Heart left ventricle (tissue), 16 donors: ENCODE measurements around the gene SLC5A9. TPM values are rescaled to one million over a fixed set of nuclear protein-coding genes. Genes with fewer than 3 reads are reported as not detected.

Experiments
- ATAC-seq, 4 donors: fragments of 200-7000 bp; cut with Tn5 transposase; one replicate each; pipeline ENCODE4 v1.9.1; 2020 to 2022; ENCODE audit warnings: moderate library complexity in 4 of 4, mild to moderate bottlenecking in 3 of 4, moderate number of reproducible peaks in 1 of 4
- DNase-seq, 5 donors: peaks; one replicate each; pipeline ENCODE4 v3.0.0-alpha.2; 2020
- H3K27ac ChIP-seq, 12 donors: fragments of 200-600 bp; sonication (generic) in 4 of 12; one replicate each; pipeline versions ENCODE4 v1.5.0 to v1.8.0; 2016 to 2022; ENCODE audit warnings: mild to moderate bottlenecking in 2 of 12
- H3K27me3 ChIP-seq, 9 donors: fragments of 200-600 bp; sonication (generic) in 2 of 9; one replicate each; pipeline versions ENCODE4 v1.5.1 to v1.8.0; 2016 to 2022; ENCODE audit warnings: mild to moderate bottlenecking in 3 of 9
- H3K36me3 ChIP-seq, 9 donors: fragments of 200-600 bp; sonication (generic) in 2 of 9; one replicate each; pipeline versions ENCODE4 v1.5.0 to v1.8.0; 2018 to 2022; ENCODE audit warnings: mild to moderate bottlenecking in 2 of 9
- H3K4me1 ChIP-seq, 12 donors: fragments of 200-600 bp; sonication (generic) in 4 of 12; one replicate each; pipeline versions ENCODE4 v1.5.0 to v1.8.0; 2016 to 2022; ENCODE audit warnings: mild to moderate bottlenecking in 3 of 12
- H3K4me3 ChIP-seq, 12 donors: fragments of 200-600 bp; sonication (generic) in 4 of 12; one replicate each; pipeline versions ENCODE4 v1.5.0 to v1.8.0; 2017 to 2022; ENCODE audit warnings: mild to moderate bottlenecking in 9 of 12, moderate library complexity in 4 of 12
- H3K9me3 ChIP-seq, 12 donors: fragments of 200-600 bp; sonication (generic) in 4 of 12; one replicate each; pipeline versions ENCODE4 v1.5.0 to v1.8.0; 2016 to 2022; ENCODE audit warnings: mild to moderate bottlenecking in 1 of 12
- POLR2A ChIP-seq, 2 donors: fragments of 450-650 bp; IDR thresholded peaks; one replicate each; pipeline ENCODE4 v1.6.1; 2017; ENCODE audit warnings: antibody characterized with exemption in 2 of 2, mild to moderate bottlenecking in 2 of 2, moderate library complexity in 2 of 2
- WGBS, 4 donors: extraction: QIAGEN DNeasy Blood & Tissue Kit in 2 of 4; methylation state at CpG; one replicate each; pipeline versions ENCODE4 v1.1.5 to v1.1.7; 2013 to 2018; 5-methylcytosine and 5-hydroxymethylcytosine counted together
- intact Hi-C, 10 donors: fragments of 100-400 bp; cut with DNase I; formaldehyde crosslinking; loops; one replicate each; pipeline versions ENCODE4 v1.11.1 to v1.14.2; 2022
- polyA plus RNA-seq, 2 donors: library from polyadenylated mRNA; stranded (reverse); fragments of 200-250 nt; gene quantifications; one replicate each; pipeline ENCODE4 v1.2.3, GENCODE V29; 2013
- total RNA-seq, 9 donors: library from RNA; depleted of rRNA in 2 of 9; stranded (reverse); fragments of >200 nt in 2 of 9; fragmentation: NEBNext Ultra II Directional in 3 of 9; extraction: Animal tissue kit (Norgen Biotek cat#: 25700) in 3 of 9; gene quantifications; one replicate each; pipeline versions ENCODE4 v1.1.0 to v1.2.4, GENCODE V29; 2016 to 2023
- TF ChIP-seq, protein P1 (sequence below), 12 donors: fragments of 200-600 bp; sonication (generic) in 4 of 12; IDR thresholded peaks; one replicate each; pipeline versions ENCODE4 v1.5.0 to v1.8.0; 2018 to 2022; ENCODE audit warnings: antibody characterized with exemption in 12 of 12, mild to moderate bottlenecking in 5 of 12
- donor health status: ischemic (EF 13 %, LVEDD 7.1; RV severe dilation, severe dysfunction).
- donor health status: healthy with polysubstance abuse.
- donor health status: DM: no; HTN: yes; CAD: no.
- donor health status: DM: no; HTN: no; CAD: no.
- donor health status: ischemic (EF 25% LVEDD 6.9; RV normal size, moderate dysfunction).
- donor health status: ischemic (EF 25% LVEDD 5.7; RV mildly dilated, moderate dysfunction).
- donor health status: healthy.
- donor health status: DM: yes; HTN: yes; CAD: no.
- donor health status: ischemic (EF 35%, LVEDD 5.7; RV mildly dilated, moderate dysfunction).
- donor health status: nonischemic (EF 11% LVEDD 7.7; RV severe dilation, severe dysfunction).
- donor health status: DM: yes; HTN: yes; CAD: no.
- donor health status: PGD.
- donor health status: ischemic (EF 29% LVEDD 5.4; RV normal size, mild dysfunction).
- donor health status: nonischemic (EF 23%, LVEDD 6.1; RV moderate dilation, normal function).

SLC5A9 gene
- total and polyA plus RNA-seq, 11 donors: 0.04 to 0.67 (median 0.17) TPM; not detected in 3

- ATAC-seq (no peak), DNase-seq (no peak)
- Histone ChIP-seq H3K36me3 (no peaks in the 10 kb centered on the region), H3K27ac (no peak overlapping the region), H3K9me3 (no peaks in the 10 kb centered on the region), H3K4me3 (no peak overlapping the region), H3K27me3 (no peaks in the 10 kb centered on the region), H3K4me1 (peaks cover 0 to 24% (median 0%) of the 10 kb centered on the region in 12 donors)
- WGBS, 4 donors: 89 to 94% (median 92%) methylated on average over 3 of the region's 3 CpGs
- TF ChIP-seq POLR2A (IDR thresholded peaks at IDR 0.05): no peak
- TF ChIP-seq, protein P1, sequence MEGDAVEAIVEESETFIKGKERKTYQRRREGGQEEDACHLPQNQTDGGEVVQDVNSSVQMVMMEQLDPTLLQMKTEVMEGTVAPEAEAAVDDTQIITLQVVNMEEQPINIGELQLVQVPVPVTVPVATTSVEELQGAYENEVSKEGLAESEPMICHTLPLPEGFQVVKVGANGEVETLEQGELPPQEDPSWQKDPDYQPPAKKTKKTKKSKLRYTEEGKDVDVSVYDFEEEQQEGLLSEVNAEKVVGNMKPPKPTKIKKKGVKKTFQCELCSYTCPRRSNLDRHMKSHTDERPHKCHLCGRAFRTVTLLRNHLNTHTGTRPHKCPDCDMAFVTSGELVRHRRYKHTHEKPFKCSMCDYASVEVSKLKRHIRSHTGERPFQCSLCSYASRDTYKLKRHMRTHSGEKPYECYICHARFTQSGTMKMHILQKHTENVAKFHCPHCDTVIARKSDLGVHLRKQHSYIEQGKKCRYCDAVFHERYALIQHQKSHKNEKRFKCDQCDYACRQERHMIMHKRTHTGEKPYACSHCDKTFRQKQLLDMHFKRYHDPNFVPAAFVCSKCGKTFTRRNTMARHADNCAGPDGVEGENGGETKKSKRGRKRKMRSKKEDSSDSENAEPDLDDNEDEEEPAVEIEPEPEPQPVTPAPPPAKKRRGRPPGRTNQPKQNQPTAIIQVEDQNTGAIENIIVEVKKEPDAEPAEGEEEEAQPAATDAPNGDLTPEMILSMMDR (IDR thresholded peaks at IDR 0.05): no peak
- intact Hi-C loops: no loop called here
These were observed 27.4 kb downstream of the SLC5A9 start for GRCh38 chr1:48249868-48250267.

GRCh38 chr1:48250572-48250971, 28.1 kb downstream of the SLC5A9 start:
- WGBS, 4 donors: 29 to 40% (median 37%) methylated on average over 3 of the region's 3 CpGs
- ATAC-seq: no peak
- intact Hi-C loops: no loop called here

GRCh38 chr1:48251323-48251722, 28.8 kb downstream of the SLC5A9 start:
- no peak for ATAC-seq
- Histone ChIP-seq H3K4me3 (no peak overlapping the region), H3K27ac (no peak overlapping the region), H3K9me3 (no peaks in the 10 kb centered on the region), H3K27me3 (no peaks in the 10 kb centered on the region), H3K36me3 (no peaks in the 10 kb centered on the region), H3K4me1 (peaks cover 0 to 12% (median 0%) of the 10 kb centered on the region in 12 donors)
- intact Hi-C loops: no loop called here
- WGBS, 4 donors: 80 to 91% (median 86%) methylated on average over 2 of the region's 2 CpGs
- no peak for TF ChIP-seq POLR2A (IDR thresholded peaks at IDR 0.05)
- TF ChIP-seq, protein P1 (IDR thresholded peaks at IDR 0.05): no peak
- no peak for DNase-seq

More at GRCh38 chr1:48250572-48250971, 28.1 kb downstream of the SLC5A9 start:
- no peak for DNase-seq
- H3K36me3 ChIP-seq: no peaks in the 10 kb centered on the region
- no peak for TF ChIP-seq POLR2A (IDR thresholded peaks at IDR 0.05)
- TF ChIP-seq, protein P1 (IDR thresholded peaks at IDR 0.05): no peak
- peaks cover 0 to 20% (median 0%) of the 10 kb centered on the region in 12 donors for H3K4me1 ChIP-seq
- H3K9me3 ChIP-seq: no peaks in the 10 kb centered on the region
- H3K4me3 ChIP-seq: no peak overlapping the region
- H3K27me3 ChIP-seq: no peaks in the 10 kb centered on the region
- no peak overlapping the region for H3K27ac ChIP-seq

DNA sequence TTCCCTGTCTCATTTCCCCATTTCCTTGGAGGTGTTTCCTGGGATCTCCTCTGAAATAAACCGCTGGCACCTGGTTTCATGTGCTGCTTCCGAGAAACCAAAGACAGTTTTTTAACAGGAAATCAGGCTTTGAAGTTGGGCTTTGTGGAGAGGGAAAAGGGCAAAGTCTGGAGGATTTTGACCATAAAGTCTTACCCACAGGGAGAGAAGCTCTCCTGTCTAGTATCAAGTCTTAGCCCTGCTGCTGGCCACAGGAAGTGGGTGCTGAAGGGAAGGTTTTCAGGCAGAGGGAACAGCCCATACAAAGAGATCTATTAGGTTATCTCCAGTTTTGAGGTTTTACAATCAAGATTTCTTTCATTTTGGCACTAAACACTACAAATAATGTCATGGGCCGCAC, 29.3 kb downstream of the SLC5A9 start:
- Histone ChIP-seq H3K4me1 (peaks cover 0 to 7% (median 0%) of the 10 kb centered on the region in 12 donors), H3K27me3 (no peaks in the 10 kb centered on the region), H3K9me3 (no peaks in the 10 kb centered on the region), H3K27ac (no peak overlapping the region), H3K4me3 (no peak overlapping the region), H3K36me3 (no peaks in the 10 kb centered on the region)
- DNase-seq (no peak), ATAC-seq (no peak)
- 86 to 93% (median 88%) methylated on average over 3 of the region's 3 CpGs for WGBS, 4 donors
- intact Hi-C loops: no loop called here
- TF ChIP-seq, protein P1 (IDR thresholded peaks at IDR 0.05): no peak
- no peak for TF ChIP-seq POLR2A (IDR thresholded peaks at IDR 0.05)
